ENCODE data around the gene MKKS. TPM values are rescaled to one million over a fixed set of nuclear protein-coding genes. Genes with fewer than 3 reads are reported as not detected.

MKKS gene
- total and polyA plus RNA-seq, 2 of the 13 experiments (the other 11 are each of a cell fraction or from before 2014, with no cell fraction given) = 26.7 to 34.5 TPM

DNA sequence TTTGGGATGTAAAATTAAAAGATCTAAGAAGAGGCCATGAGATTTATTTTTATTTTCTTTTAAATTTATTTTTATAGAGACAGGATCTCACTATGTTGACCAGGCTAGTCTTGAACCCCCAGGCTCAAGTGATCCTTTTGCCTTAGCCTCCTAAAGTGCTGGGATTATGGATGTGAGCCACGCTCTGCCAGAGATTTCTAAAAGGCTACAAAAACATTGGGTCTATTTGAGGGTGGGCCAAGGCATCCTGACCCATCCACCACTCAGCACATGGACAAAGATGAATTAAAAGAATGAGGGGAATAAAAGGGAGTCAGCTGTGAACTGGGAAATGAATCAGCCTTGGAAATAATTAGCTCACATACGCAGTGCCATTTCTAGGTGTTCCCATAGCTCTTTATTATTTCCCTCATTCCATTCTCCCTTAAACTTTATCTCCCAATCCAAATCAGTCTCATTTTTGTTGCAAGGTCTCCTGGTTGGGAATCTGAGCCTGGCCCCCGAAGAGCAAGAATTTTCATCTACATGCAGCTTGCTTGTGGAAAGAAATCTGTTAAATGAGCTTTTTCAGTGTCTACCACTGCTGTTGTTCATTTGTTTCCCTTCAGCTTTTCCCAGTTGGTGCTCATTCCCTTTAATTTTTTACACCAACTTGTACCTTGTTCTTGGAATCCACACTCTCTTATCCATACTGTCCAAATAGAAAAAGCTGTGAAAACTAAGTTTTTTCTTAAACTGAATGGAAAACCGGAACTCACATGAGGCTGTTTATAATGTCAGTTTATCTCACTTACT is 66.9 kb downstream of the MKKS start (continued):
- TF ChIP-seq ELK4 (CRISPR knock-in tag; IDR thresholded peaks at IDR 0.05; ENCODE audit: borderline replicate concordance) = no peak
- TF ChIP-seq ASH2L (IDR thresholded peaks at IDR 0.05; ENCODE audit: insufficient read length, low read depth, low read length) = no peak
- TF ChIP-seq DMAP1 (CRISPR knock-in tag; IDR thresholded peaks at IDR 0.05) = 0 out of 2 replicates have a peak, but pooled peaks have one; percentile 4
- TF ChIP-seq CCDC6 (CRISPR knock-in tag; IDR thresholded peaks at IDR 0.05) = peak; percentile 18; the same call in 1 of the 2 replicates
- no peak for TF ChIP-seq SMAD3 (CRISPR knock-in tag; IDR thresholded peaks at IDR 0.05)
- TF ChIP-seq ZNF292 (CRISPR knock-in tag; IDR thresholded peaks at IDR 0.05; ENCODE audit: borderline replicate concordance, low read depth) = no peak
- TF ChIP-seq ZNF547 (CRISPR knock-in tag; IDR thresholded peaks at IDR 0.05) = 0 out of 2 replicates have a peak, but pooled peaks have one; percentile 34
- TF ChIP-seq KDM4B (CRISPR knock-in tag; IDR thresholded peaks at IDR 0.05) = no peak; the same call in 1 of the 2 replicates
- TF ChIP-seq POLR2A (IDR thresholded peaks at IDR 0.05; ENCODE audit: insufficient read depth in 1 of 2, low read depth in 2 of 2, low read length in 2 of 2) = no peak
- no peak for TF ChIP-seq HOXD1 (CRISPR knock-in tag; IDR thresholded peaks at IDR 0.05)
- no peak for TF ChIP-seq SRSF1 (optimal IDR thresholded peaks at IDR 0.05; ENCODE audit: low read depth, low read length)
- 0 out of 2 replicates have a peak, but pooled peaks have one; percentile 52 for TF ChIP-seq ZNF383 (CRISPR knock-in tag; IDR thresholded peaks at IDR 0.05; ENCODE audit: borderline replicate concordance)
- TF ChIP-seq SSRP1 (CRISPR knock-in tag; IDR thresholded peaks at IDR 0.05) = no peak
- no peak for TF ChIP-seq THYN1 (CRISPR knock-in tag; IDR thresholded peaks at IDR 0.05; ENCODE audit: borderline replicate concordance, low read depth)
- no peak for TF ChIP-seq KLF6 (CRISPR knock-in tag; IDR thresholded peaks at IDR 0.05)
- TF ChIP-seq ZNF766 (CRISPR knock-in tag; IDR thresholded peaks at IDR 0.05; ENCODE audit: borderline replicate concordance) = no peak
- peak; percentile 25 for TF ChIP-seq HNRNPK (IDR thresholded peaks at IDR 0.05; ENCODE audit: low read depth, low read length, poor library complexity, severe bottlenecking)
- no peak for TF ChIP-seq ZSCAN25 (CRISPR knock-in tag; IDR thresholded peaks at IDR 0.05)
- TF ChIP-seq ZSCAN30 (CRISPR knock-in tag; IDR thresholded peaks at IDR 0.05) = 0 out of 2 replicates have a peak, but pooled peaks have one; percentile 51
- no peak for TF ChIP-seq ZNF709 (CRISPR knock-in tag; IDR thresholded peaks at IDR 0.05)
- TF ChIP-seq ZNF414 (CRISPR knock-in tag; IDR thresholded peaks at IDR 0.05) = no peak; the same call in 1 of the 2 replicates
- no peak for TF ChIP-seq ZSCAN12 (CRISPR knock-in tag; IDR thresholded peaks at IDR 0.05)
- TF ChIP-seq NFE2L2 (IDR thresholded peaks at IDR 0.05; ENCODE audit: low read length) = no peak
- no peak for TF ChIP-seq SOX6 (IDR thresholded peaks at IDR 0.05)
- TF ChIP-seq SOX6 (CRISPR knock-in tag; IDR thresholded peaks at IDR 0.05) = no peak
- TF ChIP-seq ZBTB43 (CRISPR knock-in tag; conservative IDR thresholded peaks at IDR 0.05) = no peak

Data from HepG2 (cell line).